GM12878 (cell line): ENCODE measurements around the gene ANP32A. TPM values are rescaled to one million over a fixed set of nuclear protein-coding genes. Genes with fewer than 3 reads are reported as not detected.

Experiments
- CBFB ChIP-seq: IDR thresholded peaks from 2 replicates; pipeline ENCODE4 v1.6.1; 2016; ENCODE audit warnings: antibody characterized with exemption, low read depth
- CUX1 ChIP-seq: IDR thresholded peaks from 2 replicates; pipeline ENCODE4 v1.6.1; 2012; ENCODE audit warnings: improper control_type of control experiment, low read depth, low read length; ENCODE audit not compliant: insufficient replicate concordance
- E2F8 ChIP-seq: fragments of 450-650 bp; IDR thresholded peaks from 2 replicates; pipeline ENCODE4 v1.6.1; 2018; ENCODE audit warnings: mild to moderate bottlenecking, low read depth, moderate library complexity; ENCODE audit not compliant: partially characterized antibody
- EED ChIP-seq: sonication (generic); IDR thresholded peaks from 2 replicates; pipeline ENCODE4 v1.6.1; 2016; ENCODE audit warnings: antibody characterized with exemption, low read depth
- HDGF ChIP-seq: fragments of 450-650 bp; IDR thresholded peaks from 2 replicates; pipeline ENCODE4 v1.6.1; 2016; ENCODE audit warnings: antibody characterized with exemption
- JUND ChIP-seq: IDR thresholded peaks from 2 replicates; pipeline ENCODE4 v1.6.1; 2012; ENCODE audit warnings: low read depth, mild to moderate bottlenecking, low read length, improper control_type of control experiment, moderate library complexity
- LARP7 ChIP-seq: fragments of 450-650 bp; IDR thresholded peaks from 2 replicates; pipeline ENCODE4 v1.6.1; 2017; ENCODE audit warnings: mild to moderate bottlenecking
- MTA3 ChIP-seq: IDR thresholded peaks from 2 replicates; pipeline ENCODE4 v1.6.1; 2012; ENCODE audit warnings: low read length, inconsistent platforms, borderline replicate concordance
- NR2C2 ChIP-seq: IDR thresholded peaks from 2 replicates; pipeline ENCODE4 v1.6.1; 2011; ENCODE audit warnings: borderline replicate concordance, low read depth; ENCODE audit not compliant: control insufficient read depth, insufficient read length
- POLR2A ChIP-seq: IDR thresholded peaks from 2 replicates; pipeline ENCODE4 v1.6.1; 2011; ENCODE audit warnings: low read depth, mild to moderate bottlenecking, low read length
- RB1 ChIP-seq: fragments of 450-650 bp; formaldehyde crosslinking; IDR thresholded peaks from 2 replicates; pipeline ENCODE4 v1.6.1; 2017; ENCODE audit warnings: mild to moderate bottlenecking, borderline replicate concordance
- RELB ChIP-seq: fragments of 450-650 bp; IDR thresholded peaks from 2 replicates; pipeline ENCODE4 v1.6.1; 2017; ENCODE audit warnings: low read depth, mild to moderate bottlenecking, moderate library complexity
- STAT1 ChIP-seq: fragments of 450-650 bp; conservative IDR thresholded peaks from 2 replicates; pipeline ENCODE4 v1.6.1; 2014; ENCODE audit warnings: antibody characterized with exemption, mild to moderate bottlenecking
- SUZ12 ChIP-seq: fragments of 200-600 bp; sonication (generic); IDR thresholded peaks from one replicate; pipeline ENCODE4 v1.6.1; 2018; ENCODE audit warnings: antibody characterized with exemption, mild to moderate bottlenecking; ENCODE audit not compliant: unreplicated experiment
- USF2 ChIP-seq: IDR thresholded peaks from 2 replicates; pipeline ENCODE4 v1.6.1; 2011; ENCODE audit warnings: low read depth, low read length, improper control_type of control experiment, borderline replicate concordance
- WRNIP1 ChIP-seq: IDR thresholded peaks from 2 replicates; pipeline ENCODE4 v1.6.1; 2011; ENCODE audit warnings: low read depth, low read length, improper control_type of control experiment, borderline replicate concordance
- YY1 ChIP-seq: IDR thresholded peaks from 2 replicates; pipeline ENCODE4 v1.6.1; 2011; ENCODE audit warnings: low read depth, mild to moderate bottlenecking, low read length
- polyA plus RNA-seq, 11 experiments: library from polyadenylated mRNA; depleted of rRNA in 4 of 11; unstranded in 6 of 11; stranded (reverse) in 5 of 11; fragments of >200 nt; fragmentation: Nextera tagmentation in 4 of 11; fragmentation: Illumina TruSeq in 1 of 11; extraction: Ambion mirVana in 4 of 11; extraction: Trizol in 1 of 11; gene quantifications; 1 replicate in 1 of 11; 2 replicates in 10 of 11; pipeline versions ENCODE4 v1.2.1 to v1.2.3, GENCODE V29; 2011 to 2016; ENCODE audit warnings: inconsistent platforms in 2 of 11, missing spikeins in 2 of 11, low read depth in 1 of 11
- total RNA-seq, 4 experiments: library from RNA; depleted of rRNA in 3 of 4; stranded (reverse); fragments of >200 nt in 3 of 4; fragmentation: Illumina TruSeq in 1 of 4; extraction: Trizol in 1 of 4; gene quantifications; 2 replicates each; pipeline versions ENCODE4 v1.2.1 to v1.2.3, GENCODE V29; 2013 to 2021
- TF ChIP-seq, protein P1 (sequence below): fragments of 450-650 bp; IDR thresholded peaks from 2 replicates; pipeline ENCODE4 v1.6.1; 2017; ENCODE audit warnings: borderline replicate concordance

ANP32A gene
- total and polyA plus RNA-seq, 10 of the 15 experiments (the other 5 are each of a cell fraction or from before 2014, with no cell fraction given), result 29.6 to 666 (median 234) TPM

GRCh38 chr15:68819495-68820294, 1.0 kb downstream of the ANP32A start (continued):
- TF ChIP-seq CUX1 (no peak), E2F8 (no peak), HDGF (peak; percentile 47; the same call in 1 of the 2 replicates), WRNIP1 (peak; percentile 69; the same call in 1 of the 2 replicates), STAT1 (no peak), YY1 (peak; percentile 81), NR2C2 (no peak), RELB (no peak), USF2 (no peak), EED (no peak), POLR2A (peak; percentile 23), CBFB (0 out of 2 replicates have a peak, but pooled peaks have one; percentile 27), MTA3 (peak; percentile 4; the same call in 1 of the 2 replicates), RB1 (0 out of 2 replicates have a peak, but pooled peaks have one; percentile 61), JUND (no peak), LARP7 (peak; percentile 59; the same call in 1 of the 2 replicates), SUZ12 (no peak)
- TF ChIP-seq, protein P1, sequence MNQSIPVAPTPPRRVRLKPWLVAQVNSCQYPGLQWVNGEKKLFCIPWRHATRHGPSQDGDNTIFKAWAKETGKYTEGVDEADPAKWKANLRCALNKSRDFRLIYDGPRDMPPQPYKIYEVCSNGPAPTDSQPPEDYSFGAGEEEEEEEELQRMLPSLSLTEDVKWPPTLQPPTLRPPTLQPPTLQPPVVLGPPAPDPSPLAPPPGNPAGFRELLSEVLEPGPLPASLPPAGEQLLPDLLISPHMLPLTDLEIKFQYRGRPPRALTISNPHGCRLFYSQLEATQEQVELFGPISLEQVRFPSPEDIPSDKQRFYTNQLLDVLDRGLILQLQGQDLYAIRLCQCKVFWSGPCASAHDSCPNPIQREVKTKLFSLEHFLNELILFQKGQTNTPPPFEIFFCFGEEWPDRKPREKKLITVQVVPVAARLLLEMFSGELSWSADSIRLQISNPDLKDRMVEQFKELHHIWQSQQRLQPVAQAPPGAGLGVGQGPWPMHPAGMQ, result no peak
